GM21526 (cell line): ENCODE results near the gene ABCB4.
"Not testable (repeated sequence)": the region's sequence is repeated elsewhere in the genome, so short reads cannot be mapped to it uniquely, and the experiment has no call there.

Experiments used
- ATAC-seq: cut with Tn5 transposase; IDR thresholded peaks from one replicate; pipeline ENCODE4 v1.9.1; 2021; ENCODE audit warnings: moderate library complexity; ENCODE audit not compliant: unreplicated experiment, low FRiP score

ABCB4 gene

DNA sequence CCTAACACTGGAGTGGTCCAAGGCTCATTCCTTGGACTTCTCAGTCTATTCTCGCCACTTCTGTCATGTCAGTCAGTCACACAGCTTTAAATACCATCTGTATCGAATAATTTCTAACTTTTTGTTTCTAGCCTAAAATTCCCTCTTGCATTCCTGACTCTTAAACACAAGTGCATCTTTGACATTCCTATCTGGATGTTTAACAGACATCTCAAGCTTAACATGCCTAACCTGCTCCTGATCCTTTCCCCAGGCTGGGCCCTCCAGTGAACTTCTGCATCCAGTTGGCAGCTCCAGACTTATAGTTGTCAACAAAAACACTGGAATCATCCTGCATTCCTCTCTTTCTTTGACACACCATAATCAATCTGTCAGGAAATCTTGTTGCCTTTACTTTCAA is 4.5 kb upstream of the ABCB4 start:
- no peak for ATAC-seq

DNA sequence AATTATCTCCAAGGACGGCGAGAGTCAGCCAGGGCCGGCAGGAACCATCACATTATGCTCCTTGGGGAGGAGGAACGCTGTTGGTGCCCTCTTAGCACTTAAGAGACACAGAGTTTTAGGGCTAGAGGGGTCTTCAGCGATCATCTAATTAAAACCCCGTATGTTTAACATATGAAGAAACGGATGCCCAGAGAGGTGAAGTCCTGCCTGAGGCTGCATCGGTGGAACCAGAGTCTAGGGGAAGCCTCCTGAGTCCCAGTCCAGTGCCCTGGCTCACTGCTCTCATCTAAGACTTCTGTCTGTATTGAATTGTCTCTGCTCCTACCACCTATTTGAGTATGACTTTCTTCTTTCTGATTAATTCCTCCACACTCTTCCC is 688 bp upstream of the ABCB4 start:
- ATAC-seq, result no peak

DNA sequence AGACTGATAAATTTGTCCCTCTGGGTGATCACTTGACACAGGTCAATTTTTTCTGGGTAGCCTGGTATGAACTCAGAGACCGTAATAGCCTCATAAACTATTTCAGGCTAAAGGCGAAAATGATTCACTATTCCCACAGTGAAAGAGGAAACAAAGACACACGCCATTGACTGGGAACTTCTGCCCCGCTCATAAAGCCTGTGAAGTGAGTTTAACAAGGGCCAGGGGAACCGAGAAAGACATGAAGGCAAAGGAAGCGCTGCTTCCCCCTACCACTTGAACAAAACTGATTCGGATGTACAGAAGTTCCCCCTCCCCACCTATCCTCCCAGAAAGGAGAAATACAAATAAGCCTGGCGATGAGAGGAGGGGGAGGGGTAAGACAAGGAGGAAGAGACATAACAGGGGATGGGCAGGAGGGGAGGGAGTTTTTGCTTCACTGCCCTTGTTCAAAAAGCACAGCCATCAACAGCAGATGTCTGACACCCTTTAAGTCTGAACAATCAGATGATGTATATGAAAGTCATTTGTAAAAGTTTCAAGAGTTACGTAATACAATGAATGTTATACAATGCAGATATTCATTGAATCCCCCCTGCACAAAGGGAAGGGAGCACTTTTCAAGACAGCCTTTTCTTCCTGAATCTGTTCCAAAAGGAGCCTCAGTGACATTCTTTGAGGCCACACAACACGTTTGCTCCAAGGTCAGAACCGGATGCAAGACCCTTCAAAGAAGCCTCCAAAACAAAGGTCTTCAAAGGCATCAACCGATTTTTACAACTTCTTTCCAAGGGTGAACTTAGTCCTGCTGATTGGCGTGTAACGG is 734 bp downstream of the ABCB4 start:
- ATAC-seq, result peak; percentile 68

DNA sequence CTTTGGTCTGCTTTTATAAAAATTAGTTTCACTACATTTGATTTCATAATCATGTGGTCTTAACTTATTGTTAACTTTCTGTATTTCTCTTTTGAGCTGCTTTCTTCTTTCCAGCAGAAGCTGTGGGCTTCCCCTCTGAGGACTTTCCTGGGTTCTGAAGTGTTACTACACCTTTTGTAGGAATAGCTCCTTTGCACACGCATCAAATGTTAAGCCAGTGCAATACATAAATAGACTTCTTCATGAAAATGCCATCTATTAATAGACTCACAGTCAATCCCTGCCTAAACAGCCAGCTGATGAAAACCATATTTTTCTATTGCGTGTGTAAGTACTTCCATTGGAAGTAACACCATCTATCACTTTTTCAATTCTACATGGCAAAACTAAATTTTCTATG is 1.5 kb downstream of the ABCB4 start:
- ATAC-seq, result no peak

DNA sequence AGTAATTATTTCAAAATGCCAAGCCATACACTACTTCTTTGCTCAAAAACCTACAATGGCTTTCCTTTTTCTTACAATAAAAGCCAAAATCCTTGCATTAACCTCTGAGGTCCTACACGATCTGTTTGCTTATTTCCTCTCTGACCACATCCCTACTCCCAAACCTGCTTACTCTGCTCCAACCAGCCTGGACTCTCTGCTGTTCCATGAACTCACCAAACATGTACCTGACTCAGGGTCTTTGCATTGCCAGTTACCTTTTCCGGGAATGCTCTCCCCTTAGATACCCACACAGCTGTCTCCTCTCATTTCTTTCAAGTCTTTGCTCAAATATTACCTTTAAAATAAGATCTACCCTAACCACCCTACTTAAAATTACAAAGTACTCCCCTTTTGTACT is 2.3 kb downstream of the ABCB4 start:
- ATAC-seq, result no peak

DNA sequence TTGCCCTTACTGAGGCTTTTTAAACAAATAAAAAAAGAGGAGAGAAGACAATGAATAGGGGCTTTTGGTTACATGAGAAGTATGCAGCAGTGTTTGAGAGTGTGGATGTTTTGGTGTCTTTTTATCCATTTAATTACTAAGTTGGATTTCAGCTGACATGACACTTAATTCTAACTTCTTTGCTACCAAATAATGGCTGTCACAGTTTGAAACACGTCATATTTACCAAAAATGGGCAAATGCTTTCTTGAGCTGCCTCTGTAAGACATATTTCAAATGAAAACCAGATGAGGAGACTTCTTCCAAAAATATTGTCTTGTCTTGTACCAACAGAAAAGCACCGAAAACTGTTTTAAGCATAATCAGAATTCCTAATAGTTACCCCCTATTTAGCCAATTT is 4.0 kb downstream of the ABCB4 start:
- no peak for ATAC-seq

DNA sequence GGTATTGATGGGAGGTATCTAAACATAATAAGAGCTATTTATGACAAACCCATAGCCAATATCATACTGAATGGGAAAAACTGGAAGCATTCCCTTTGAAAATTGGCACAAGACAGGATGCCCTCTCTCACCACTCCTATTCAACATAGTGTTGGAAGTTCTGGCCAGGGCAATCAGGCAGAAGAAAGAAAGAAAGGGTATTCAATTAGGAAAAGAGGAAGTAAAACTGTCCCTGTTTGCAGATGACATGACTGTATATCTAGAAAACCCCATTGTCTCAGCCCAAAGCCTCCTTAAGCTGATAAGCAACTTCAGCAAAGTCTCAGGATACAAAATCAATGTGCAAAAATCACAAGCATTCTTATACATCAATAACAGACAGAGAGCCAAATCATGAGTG is 6.3 kb downstream of the ABCB4 start:
- ATAC-seq, result not testable (repeated sequence)

DNA sequence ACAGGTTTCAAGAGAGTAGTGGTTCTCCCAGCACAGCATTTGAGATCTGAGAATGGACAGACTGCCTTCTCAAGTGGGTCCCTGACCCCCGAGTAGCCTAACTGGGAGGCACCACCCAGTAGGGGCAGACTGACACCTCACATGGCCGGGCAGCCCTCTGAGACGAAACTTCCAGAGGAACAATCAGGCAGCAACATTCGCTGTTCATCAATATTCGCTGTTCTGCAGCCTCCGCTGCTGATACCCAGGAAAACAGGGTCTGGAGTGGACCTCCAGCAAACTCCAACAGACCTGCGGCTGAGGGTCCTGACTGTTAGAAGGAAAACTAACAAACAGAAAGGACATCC is 10.0 kb downstream of the ABCB4 start:
- ATAC-seq, result not testable (repeated sequence)

DNA sequence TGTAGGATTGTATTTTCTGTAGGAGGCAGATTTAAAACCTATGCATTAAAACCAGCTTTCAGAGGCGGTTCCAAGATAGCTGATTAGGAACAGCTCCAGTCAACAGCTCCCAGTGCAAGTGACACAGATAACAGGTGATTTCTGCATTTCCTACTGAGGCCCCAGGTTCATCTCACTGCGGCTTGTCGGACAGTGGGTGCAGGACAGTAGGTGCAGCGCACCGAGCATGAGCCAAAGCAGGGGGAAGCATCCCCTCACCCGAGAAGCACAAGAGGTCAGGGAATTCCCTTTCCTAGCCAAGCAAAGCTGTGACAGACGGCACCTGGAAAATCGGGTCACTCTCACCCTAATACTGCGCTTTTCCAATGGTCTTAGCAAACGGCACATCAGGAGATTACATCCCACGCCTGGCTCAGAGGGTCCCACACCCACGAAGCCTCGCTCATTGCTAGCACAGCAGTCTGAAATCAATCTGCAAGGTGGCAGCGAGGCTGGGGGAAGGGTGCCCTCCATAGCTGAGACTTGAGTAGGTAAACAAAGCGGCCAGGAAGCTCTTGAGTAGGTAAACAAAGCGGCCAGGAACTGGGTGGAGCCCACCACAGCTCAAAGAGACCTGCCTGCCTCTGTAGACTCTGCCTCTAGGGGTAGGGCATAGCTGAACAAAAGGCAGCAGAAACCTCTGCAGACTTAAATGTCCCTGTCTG is 10.5 kb downstream of the ABCB4 start:
- not testable (repeated sequence) for ATAC-seq

DNA sequence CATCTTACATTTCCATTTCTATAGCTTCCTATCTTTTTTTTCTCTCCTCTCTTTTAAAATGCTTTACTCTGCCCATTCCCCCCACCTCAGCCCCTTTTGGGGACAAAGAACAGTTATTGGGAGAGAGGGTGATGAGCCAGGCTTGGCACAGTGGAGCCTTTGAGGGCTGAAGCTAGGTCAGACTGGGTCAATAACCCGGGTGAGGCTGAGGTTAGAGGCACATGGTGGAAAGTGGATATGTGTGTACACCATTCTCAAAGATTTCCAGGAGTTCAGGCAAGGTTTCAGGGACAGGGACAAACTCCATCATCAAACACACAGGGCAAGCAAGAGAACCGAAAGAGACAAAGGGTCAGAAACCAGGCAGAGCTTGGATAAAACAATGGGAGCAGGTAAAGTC is 11.5 kb downstream of the ABCB4 start:
- ATAC-seq, result no peak

DNA sequence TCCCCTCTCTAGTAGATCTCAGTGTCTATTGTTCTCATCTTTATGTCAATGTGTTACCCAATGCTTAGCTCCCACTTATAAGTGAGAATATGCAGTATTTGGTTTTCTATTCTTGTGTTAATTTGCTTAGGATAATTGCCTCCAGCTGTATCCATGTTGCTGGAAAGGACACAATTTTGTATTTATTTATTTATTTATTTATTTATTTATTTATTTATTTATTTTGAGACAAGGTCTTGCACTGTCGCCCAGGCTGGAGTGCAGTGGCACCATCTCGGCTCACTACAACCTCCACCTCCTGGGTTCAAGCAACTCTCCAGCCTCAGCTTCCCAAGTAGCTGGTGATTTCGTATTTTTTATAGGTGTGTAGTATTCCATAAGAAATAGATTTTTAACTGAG is 15.0 kb downstream of the ABCB4 start:
- ATAC-seq, result not testable (repeated sequence)

DNA sequence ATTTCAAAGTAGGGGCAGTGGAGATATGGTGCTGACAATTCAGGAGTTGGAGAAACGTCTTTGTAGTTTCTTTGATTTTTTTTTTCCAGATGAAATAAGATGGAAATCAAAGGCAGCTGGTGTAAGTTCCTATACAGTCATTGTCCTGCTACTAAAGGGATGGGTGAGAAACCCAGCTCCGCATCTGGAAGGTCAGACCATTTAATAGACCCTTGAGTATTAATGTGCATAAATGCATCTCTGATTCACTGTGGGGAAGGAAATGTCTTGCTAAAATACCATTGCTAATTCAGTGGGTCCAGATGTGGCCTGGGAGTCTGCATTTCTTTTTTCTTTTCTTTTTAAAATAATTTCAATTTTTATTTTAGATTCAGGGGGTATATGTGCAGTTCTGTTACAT is 15.5 kb downstream of the ABCB4 start:
- ATAC-seq, result no peak

DNA sequence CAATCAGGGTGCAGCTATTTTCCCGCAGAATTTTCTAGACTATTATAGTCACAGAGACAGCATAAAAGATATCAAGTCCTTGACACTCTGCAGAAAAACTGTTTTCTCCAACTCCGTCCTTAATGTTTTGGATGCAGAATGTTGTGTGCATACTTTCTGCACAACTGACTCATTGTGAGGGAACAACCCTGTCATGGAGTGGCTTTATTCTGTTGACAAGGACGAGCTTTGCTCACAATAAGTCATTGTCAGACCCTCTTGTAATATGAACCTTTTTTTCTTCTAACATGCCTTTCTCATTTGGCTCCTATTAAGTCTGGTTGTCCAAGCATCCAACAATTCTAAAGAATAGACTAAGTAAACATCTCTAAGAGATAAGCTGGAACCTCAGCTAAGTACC is 17.3 kb downstream of the ABCB4 start:
- no peak for ATAC-seq

DNA sequence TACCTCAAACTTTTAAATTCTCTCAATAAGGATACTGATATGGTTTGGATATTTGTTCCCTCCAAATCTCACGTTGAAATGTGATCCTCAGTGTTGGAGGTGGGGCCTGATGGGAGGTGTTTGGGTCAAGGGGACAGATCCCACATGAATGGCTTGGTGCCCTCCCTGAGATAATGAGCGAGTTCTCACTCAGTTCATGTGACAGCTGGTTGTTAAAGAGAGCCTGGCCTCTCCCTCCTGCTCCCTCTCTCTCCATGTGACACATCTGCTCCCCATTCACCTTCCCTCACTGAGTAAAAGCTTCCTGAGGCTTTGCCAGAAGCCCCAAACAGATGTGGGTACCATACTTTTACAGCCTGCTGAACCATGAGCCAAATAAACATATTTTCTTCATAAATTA is 19.2 kb downstream of the ABCB4 start:
- no peak for ATAC-seq

DNA sequence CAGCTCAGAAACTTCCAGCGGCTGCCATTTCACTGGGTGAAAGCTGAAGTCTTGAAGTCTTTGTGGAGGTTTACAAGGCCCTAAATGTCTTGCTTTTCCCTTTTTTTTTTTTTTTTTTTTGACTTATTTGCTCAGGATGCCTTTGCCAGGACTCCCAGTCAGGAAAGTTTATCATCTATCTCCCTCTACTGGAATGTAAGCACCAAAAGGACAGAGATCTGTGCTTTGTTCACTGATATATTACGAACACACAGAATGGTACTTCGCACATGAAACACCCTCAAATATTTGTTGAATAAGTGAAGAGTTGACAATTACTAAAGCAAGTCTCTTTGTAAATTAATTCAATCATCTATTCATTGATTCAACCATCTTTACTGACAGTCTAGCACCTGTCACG is 23.2 kb downstream of the ABCB4 start:
- ATAC-seq, result no peak

DNA sequence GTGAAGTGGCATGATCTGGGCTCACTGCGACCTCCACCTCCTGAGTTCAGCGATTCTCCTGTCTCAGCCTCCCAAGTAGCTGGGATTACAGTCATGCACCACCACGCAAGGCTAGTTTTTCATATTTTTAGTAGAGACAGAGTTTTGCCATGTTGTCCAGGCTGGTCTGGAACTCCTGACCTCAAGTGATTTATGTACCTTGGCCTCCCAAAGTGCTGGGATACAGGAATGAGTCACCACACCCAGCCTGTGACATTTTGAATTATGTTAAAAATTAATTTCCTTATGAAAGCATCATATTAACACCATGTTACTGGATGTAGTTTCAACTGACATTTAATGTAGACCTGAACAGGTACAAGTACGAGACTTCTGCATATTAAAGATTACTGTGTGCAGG is 24.3 kb downstream of the ABCB4 start:
- no peak for ATAC-seq

DNA sequence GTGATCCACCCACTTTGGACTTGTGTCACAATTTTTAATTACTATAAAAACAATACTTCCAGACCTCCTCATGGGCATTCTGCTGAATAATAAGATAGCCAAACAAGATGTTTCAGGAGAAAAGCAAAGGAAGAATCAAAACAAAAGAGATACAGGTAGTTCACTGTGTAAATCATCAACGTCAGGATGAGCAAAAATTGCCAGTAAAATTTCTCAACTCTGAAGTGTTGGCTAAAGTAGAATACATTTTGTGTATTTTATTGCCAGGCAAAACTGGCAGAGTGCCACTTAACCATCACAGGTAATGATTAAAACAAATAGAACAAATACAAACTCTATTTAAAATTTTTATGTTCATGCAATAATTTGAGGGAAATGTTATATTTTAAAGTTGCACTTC is 24.8 kb downstream of the ABCB4 start:
- ATAC-seq, result no peak

DNA sequence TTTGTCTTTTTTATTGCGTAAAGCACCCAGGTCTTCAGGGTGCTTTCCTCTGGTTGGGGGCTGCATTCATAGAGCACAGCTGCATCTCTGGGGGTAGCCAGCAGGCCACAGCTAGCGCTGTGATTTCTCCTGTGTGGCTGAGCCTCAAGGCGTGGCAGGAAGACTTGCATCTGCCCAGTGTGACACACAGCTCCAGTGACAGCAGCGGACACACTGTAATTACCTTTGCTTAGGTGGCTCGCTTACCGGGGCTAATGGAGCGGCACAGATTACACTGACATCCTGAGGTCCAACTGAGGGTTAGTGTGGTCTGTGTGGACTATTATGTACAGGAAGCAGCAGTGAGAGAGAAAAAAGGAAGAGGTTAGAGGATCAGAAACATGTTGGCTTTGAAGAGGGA is 27.1 kb downstream of the ABCB4 start:
- no peak for ATAC-seq

DNA sequence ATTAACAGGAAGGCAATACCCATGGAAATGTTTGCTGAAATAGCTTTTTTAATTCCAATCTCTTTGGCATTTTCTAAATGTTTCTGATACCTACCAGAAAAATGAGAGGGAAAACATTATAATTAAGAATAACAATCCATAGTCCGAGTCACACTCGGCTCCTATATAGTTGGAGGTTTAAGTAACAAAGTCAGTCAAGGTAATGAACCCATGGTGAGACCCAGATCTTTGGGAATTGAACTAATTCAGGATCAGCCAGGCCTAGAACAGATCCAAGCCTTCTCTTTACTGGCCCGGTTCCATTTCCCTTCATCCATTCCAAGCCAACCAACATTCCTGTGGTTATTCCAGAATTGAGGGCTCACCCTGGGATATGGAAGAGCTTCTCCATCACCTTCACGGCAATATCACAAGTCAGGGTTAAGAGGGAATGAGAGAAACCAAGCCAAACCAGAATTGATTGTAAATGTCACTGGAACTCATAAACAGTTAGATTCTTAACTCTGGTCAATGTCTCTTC is 28.3 kb downstream of the ABCB4 start:
- ATAC-seq, result no peak

DNA sequence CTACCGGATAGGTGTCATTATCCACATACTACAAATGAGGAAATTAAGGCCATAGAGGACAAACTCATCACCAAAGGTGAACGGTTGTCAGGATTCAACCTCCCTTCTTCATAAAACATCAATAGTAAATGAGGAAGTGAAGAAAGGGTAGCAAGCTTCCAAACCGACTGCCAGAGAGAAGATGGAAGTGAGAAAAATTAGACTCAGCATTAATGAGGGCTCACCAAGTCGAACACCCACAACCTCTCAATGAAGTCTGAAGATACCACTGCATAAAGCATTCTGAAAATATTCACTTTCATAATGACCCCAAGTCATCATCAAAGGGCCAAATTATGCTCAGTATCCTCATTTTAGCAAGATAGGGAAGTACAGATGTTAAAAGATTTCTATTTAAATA is 29.6 kb downstream of the ABCB4 start:
- peak; percentile 94 for ATAC-seq

DNA sequence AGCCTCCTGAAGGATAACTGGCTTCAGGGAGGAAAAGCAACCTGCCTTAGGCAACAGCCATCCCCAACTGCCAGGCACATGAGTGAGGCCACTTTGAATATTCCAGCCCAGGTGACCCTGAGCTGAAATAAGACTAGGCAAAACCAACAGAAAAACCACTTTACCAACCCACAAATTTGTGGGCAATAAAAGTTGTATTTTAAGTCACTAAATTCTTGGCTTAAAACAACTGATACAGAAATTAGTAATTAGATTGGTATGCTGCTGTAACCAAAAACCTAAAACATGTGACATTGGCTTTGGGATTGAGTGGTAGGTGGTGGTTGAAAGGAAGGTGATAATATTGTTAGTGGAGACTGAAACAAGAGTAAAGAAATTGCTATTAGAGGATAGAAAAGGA is 39.9 kb downstream of the ABCB4 start:
- no peak for ATAC-seq

DNA sequence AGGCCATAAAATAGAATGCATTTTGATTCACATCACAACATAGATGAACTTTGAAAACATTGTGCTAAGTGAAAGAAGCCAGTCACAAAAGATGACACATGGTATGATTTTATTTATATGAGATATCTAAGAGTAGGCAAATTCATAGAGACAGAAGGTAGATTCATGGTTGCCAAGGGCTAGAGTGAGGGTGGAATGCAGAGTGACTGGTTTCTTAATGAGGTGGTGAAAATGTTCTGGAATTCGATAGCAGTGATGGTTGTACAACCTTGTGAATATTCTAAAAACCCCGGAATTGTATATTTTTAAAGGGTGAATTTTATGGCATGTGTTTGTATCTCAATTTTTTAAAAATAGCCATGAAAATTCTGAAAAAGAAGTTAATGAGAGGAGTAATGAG is 42.9 kb downstream of the ABCB4 start:
- no peak for ATAC-seq
